ENCODE results near the gene ADNP2.

ADNP2 gene

GRCh38 chr18:80124131-80124530 lies 15.1 kb downstream of the ADNP2 start:
- no peak overlapping the region for H3K27ac ChIP-seq
- TF ChIP-seq CTCF (conservative IDR thresholded peaks at IDR 0.05) = no peak

DNA sequence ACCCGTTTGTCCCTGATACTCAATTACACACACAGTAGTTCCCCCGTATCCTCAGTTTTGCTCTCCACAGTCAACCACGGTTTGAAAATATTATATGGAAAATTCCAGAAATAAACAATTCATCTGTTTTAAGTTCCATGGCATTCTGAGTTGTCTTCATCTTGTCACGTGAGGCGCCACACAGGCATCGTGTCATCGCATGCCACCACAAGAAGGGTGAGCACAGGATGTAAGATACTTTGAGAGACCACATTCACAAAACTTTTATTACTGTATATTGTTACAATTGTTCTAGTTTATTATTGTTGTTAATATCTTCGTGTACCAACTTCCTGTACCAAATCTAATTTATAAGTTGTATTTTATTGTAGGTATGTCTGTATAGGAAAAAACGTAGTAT lies 17.7 kb downstream of the ADNP2 start:
- TF ChIP-seq CTCF (conservative IDR thresholded peaks at IDR 0.05) = no peak
- no peak overlapping the region for H3K27ac ChIP-seq

DNA sequence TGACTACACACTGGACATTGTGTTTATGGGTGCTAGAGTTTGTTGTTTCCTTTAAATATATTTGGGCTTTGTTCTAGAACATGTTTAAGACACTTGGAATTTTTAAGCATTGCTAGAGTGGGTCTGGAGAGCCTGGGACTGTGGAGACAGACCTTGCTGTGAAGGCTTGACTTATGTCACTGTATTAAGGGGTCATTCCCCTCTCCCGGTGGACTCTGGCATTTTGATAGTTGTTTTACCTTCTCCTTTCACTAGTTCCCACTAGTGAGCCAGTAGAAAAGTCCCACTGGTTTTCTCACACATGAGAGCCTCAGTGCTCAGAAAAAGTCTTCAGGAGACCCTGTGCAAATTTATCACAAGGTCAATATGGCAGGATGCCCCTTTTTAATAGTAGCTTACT lies 18.6 kb downstream of the ADNP2 start:
- TF ChIP-seq CTCF (conservative IDR thresholded peaks at IDR 0.05) = no peak
- H3K27ac ChIP-seq = no peak overlapping the region

DNA sequence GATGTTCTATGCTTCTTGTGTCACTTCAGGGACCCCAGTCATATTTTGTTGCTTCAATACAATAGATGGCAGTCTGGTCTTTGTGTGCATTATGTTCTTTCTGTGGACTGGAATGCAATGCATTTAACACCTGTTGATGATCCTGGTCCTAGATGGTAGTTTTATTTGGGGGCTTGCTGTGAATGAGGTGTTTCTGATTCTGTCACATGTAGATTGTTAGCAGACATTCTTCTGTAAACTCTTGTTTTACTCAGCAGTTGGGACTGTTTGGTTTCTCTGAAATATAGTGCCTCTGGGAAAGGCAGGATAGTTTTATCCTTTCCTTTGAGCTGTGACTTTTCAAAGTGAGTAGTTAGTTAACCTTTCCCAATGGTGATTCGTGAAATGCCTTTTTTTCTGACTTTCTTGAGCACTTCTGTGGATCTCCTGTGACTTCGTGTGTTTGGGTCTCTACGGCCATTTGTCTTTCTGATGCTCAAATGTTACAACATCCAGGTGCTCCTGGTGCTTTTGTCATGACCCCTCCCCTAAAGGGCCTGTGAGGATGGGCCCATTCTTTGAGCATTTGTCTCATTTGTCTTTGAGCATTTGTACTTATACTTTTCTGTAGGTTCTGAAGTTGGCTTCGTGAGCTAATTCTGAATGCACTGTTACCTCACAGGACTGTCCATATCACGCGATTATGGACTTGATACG lies 20.8 kb downstream of the ADNP2 start:
- H3K27ac ChIP-seq = no peak overlapping the region
- TF ChIP-seq CTCF (conservative IDR thresholded peaks at IDR 0.05) = no peak

DNA sequence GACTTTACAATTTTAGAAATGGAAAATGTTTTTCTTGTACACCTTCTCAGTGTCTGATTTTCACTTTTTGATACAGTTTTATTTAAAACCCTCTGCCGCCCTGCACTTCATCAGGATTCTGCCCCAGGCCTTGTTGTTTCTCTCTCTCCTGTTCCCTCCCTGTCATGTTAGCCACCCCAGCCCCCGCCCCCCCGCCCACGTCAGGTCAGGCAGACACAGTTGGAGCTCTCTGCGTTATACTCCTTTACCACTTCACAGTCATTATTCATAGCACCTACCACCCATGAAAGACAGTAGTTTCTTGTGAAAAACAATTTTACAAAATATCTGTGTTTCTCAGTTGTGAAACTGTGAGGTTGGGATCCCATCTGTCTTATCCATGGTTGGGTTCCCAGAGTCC lies 21.5 kb downstream of the ADNP2 start:
- TF ChIP-seq CTCF (conservative IDR thresholded peaks at IDR 0.05) = no peak
- no peak overlapping the region for H3K27ac ChIP-seq

DNA sequence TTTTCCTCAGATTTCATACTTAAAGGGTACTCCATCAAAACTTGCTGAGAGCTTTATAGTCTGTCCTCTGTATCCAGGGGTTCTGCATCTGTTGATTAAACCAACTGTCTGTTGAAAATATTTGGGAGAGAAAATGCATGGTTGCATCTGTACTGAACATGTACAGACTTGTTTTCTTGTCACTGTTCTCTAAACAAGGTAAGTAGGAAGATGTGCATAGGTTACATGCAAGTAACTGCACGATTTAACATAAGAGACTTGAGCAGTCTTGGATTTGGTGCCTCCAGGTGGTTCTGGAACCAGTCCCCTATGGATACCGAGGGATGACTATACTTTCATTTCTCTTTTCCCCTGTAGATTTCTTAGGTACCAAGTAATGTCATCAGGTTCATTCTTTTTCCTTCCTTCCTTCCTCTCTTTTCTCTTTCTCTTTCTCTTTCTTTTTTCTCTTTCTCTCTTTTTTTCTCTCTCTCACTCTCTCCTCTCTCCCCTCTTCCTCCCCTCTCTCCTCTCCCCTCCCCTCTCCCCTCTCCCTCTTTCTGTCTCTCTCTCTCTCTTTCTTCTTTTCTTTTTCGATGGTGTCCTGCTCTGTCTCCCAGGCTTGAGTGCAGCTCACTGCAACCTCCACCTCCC lies 23.2 kb downstream of the ADNP2 start:
- TF ChIP-seq CTCF (conservative IDR thresholded peaks at IDR 0.05) = no peak

DNA sequence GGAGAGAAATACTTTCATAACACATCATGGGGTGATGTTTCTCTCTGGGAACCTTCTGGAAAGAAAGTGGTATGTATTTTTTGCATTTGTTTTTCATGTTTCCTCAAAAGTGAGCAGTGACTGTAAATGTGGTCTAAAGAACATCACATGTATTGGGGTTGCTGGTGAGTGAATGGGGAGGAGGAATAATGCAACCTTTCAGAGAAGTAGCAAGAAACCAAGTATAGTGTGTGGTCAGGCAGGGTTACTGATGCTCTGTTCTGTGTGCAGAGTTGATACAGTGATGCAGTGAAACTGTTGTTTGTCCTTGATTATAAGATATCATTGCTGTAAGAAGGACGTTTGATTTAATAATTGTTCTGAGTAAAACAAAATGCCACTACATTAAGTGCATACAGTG lies 24.1 kb downstream of the ADNP2 start:
- no peak overlapping the region for H3K27ac ChIP-seq
- TF ChIP-seq CTCF (conservative IDR thresholded peaks at IDR 0.05) = no peak

More for the DNA sequence above, 23.2 kb downstream of the ADNP2 start:
- no peak overlapping the region for H3K27ac ChIP-seq

Data from VCaP (cell line).